ENCODE data around the gene CDK5R1.
A peak's percentile ranks its signal among the peaks of the same experiment; 100 is the strongest.

CDK5R1 gene

GRCh38 chr17:32525122-32525521 lies 38.3 kb downstream of the CDK5R1 start:
- 80% methylated on average over 1 of the region's 4 CpGs; no CpG with 5 or more reads in 1 of the 2 experiments for WGBS, 2 experiments (ENCODE audit: insufficient coverage in 2 of 2)
- no peaks in the 10 kb centered on the region for H3K36me3 ChIP-seq (ENCODE audit: control insufficient read depth, insufficient read depth, low read length)

GRCh38 chr17:32527146-32527545 lies 40.4 kb downstream of the CDK5R1 start:
- Histone ChIP-seq H3K4me1 (ENCODE audit: control insufficient read depth, insufficient read depth, low read length, poor library complexity, severe bottlenecking) (peaks cover 12% of the 10 kb centered on the region), H3K27ac (ENCODE audit: low read depth, low read length, severe bottlenecking) (no peak overlapping the region), H3K9me3 (ENCODE audit: control insufficient read depth, low read length) (no peaks in the 10 kb centered on the region), H3K36me3 (ENCODE audit: control insufficient read depth, insufficient read depth, low read length) (no peaks in the 10 kb centered on the region), H3K4me3 (ENCODE audit: extremely low read depth, insufficient read depth, low read length, poor library complexity, severe bottlenecking) (no peak overlapping the region)
- 91 to 96% methylated on average over 3 to 4 of the region's 4 CpGs for WGBS, 2 experiments (ENCODE audit: insufficient coverage in 2 of 2)

More at GRCh38 chr17:32525122-32525521, 38.3 kb downstream of the CDK5R1 start:
- Histone ChIP-seq H3K4me1 (ENCODE audit: control insufficient read depth, insufficient read depth, low read length, poor library complexity, severe bottlenecking) (peaks cover 26% of the 10 kb centered on the region), H3K4me3 (ENCODE audit: extremely low read depth, insufficient read depth, low read length, poor library complexity, severe bottlenecking) (no peak overlapping the region), H3K27ac (ENCODE audit: low read depth, low read length, severe bottlenecking) (peak overlapping the region; percentile 29), H3K9me3 (ENCODE audit: control insufficient read depth, low read length) (no peaks in the 10 kb centered on the region)

- Histone ChIP-seq H3K4me3 (ENCODE audit: extremely low read depth, insufficient read depth, low read length, poor library complexity, severe bottlenecking) (no peak overlapping the region), H3K4me1 (ENCODE audit: control insufficient read depth, insufficient read depth, low read length, poor library complexity, severe bottlenecking) (peaks cover 9% of the 10 kb centered on the region), H3K27ac (ENCODE audit: low read depth, low read length, severe bottlenecking) (no peak overlapping the region), H3K36me3 (ENCODE audit: control insufficient read depth, insufficient read depth, low read length) (no peaks in the 10 kb centered on the region), H3K9me3 (ENCODE audit: control insufficient read depth, low read length) (no peaks in the 10 kb centered on the region)
- WGBS, 2 experiments (ENCODE audit: insufficient coverage in 2 of 2) = 93 to 100% methylated on average over 5 of the region's 7 CpGs
Measured at GRCh38 chr17:32528825-32529224, 42.0 kb downstream of the CDK5R1 start.

- no peaks in the 10 kb centered on the region for H3K36me3 ChIP-seq (ENCODE audit: control insufficient read depth, insufficient read depth, low read length)
- WGBS, 2 experiments (ENCODE audit: insufficient coverage in 2 of 2) = 72 to 89% methylated on average over 10 of the region's 10 CpGs
- peaks cover 4% of the 10 kb centered on the region for H3K4me1 ChIP-seq (ENCODE audit: control insufficient read depth, insufficient read depth, low read length, poor library complexity, severe bottlenecking)
- no peak overlapping the region for H3K4me3 ChIP-seq (ENCODE audit: extremely low read depth, insufficient read depth, low read length, poor library complexity, severe bottlenecking)
- H3K27ac ChIP-seq (ENCODE audit: low read depth, low read length, severe bottlenecking) = no peak overlapping the region
- H3K9me3 ChIP-seq (ENCODE audit: control insufficient read depth, low read length) = no peaks in the 10 kb centered on the region
Measured at GRCh38 chr17:32529604-32530003, 42.8 kb downstream of the CDK5R1 start.

GRCh38 chr17:32533296-32533695 lies 46.5 kb downstream of the CDK5R1 start:
- Histone ChIP-seq H3K9me3 (ENCODE audit: control insufficient read depth, low read length) (no peaks in the 10 kb centered on the region), H3K4me1 (ENCODE audit: control insufficient read depth, insufficient read depth, low read length, poor library complexity, severe bottlenecking) (peaks cover 14% of the 10 kb centered on the region)
- WGBS, 2 experiments (ENCODE audit: insufficient coverage in 2 of 2) = 85 to 92% methylated on average over 3 of the region's 3 CpGs

GRCh38 chr17:32536736-32537643 lies 50.2 kb downstream of the CDK5R1 start:
- H3K27ac ChIP-seq (ENCODE audit: low read depth, low read length, severe bottlenecking) = peak overlapping the region; percentile 78
- no peaks in the 10 kb centered on the region for H3K36me3 ChIP-seq (ENCODE audit: control insufficient read depth, insufficient read depth, low read length)
- 58% methylated on average over 2 of the region's 8 CpGs; no CpG with 5 or more reads in 1 of the 2 experiments for WGBS, 2 experiments (ENCODE audit: insufficient coverage in 2 of 2)
- no peak overlapping the region for H3K4me3 ChIP-seq (ENCODE audit: extremely low read depth, insufficient read depth, low read length, poor library complexity, severe bottlenecking)
- H3K9me3 ChIP-seq (ENCODE audit: control insufficient read depth, low read length) = peaks cover 4% of the 10 kb centered on the region
- peaks cover 18% of the 10 kb centered on the region for H3K4me1 ChIP-seq (ENCODE audit: control insufficient read depth, insufficient read depth, low read length, poor library complexity, severe bottlenecking)

More at GRCh38 chr17:32533296-32533695, 46.5 kb downstream of the CDK5R1 start:
- Histone ChIP-seq H3K27ac (ENCODE audit: low read depth, low read length, severe bottlenecking) (no peak overlapping the region), H3K36me3 (ENCODE audit: control insufficient read depth, insufficient read depth, low read length) (no peaks in the 10 kb centered on the region), H3K4me3 (ENCODE audit: extremely low read depth, insufficient read depth, low read length, poor library complexity, severe bottlenecking) (no peak overlapping the region)

Measured in mesodermal cell (in vitro differentiated cells).